ENCODE results near the gene CRCP. TPM values are rescaled to one million over a fixed set of nuclear protein-coding genes. Genes with fewer than 3 reads are reported as not detected.

CRCP gene
- polyA plus RNA-seq, 1 donor from 2014 or later: 51.2 TPM

DNA sequence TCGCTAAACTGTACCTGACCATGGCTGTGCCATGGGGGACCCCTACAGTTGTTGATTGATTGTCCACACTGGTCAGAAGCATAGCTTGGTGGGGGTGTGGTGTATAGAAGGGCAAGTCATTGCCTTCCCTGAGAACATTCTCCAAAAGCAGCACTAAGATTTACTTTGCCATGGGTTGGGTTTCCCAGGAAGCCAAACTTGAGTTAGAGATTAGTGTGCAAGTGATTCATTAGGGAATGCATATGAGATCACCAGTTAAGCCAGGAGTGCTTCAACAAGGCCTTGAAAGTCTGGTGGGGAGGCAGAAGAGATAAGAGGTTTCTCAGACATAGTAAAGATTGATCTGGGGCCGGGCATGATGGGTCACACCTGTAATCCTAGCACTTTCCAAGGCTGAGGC is 69.1 kb downstream of the CRCP start:
- Mint-ChIP-seq H3K9me3 (peaks cover 0 to 3% (median 3%) of the 10 kb centered on the region in 3 donors), H3K4me1 (peaks cover 0 to 3% (median 0%) of the 10 kb centered on the region in 3 donors), H3K36me3 (no peaks in the 10 kb centered on the region), H3K27ac (no peak overlapping the region), H3K27me3 (peaks cover 1% of the 10 kb centered on the region), H3K4me3 (no peak overlapping the region)

DNA sequence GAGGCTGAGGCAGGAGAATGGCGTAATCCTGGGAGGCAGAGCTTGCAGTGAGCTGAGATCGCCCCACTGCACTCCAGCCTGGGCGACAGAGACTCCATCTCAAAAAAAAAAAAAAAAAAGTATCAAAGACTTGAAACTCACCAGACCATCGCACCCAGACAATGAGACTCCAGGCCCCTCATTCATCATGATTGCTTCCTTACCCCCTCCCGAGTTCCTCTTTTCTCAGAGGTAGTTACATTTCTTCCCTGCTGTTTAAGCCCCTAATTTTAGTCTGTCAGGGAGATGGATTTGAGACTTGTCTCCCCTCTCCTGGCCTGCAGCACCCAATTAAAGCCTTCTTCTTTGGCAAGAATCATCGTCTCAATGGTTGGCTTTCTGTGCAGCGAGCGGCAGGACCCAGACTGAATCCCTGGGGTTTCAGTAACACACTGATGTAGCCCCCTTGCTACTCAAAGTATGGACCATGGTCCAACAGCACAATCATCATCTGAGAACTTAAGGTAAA is 71.1 kb downstream of the CRCP start:
- Mint-ChIP-seq H3K9me3 (peaks cover 0 to 3% (median 3%) of the 10 kb centered on the region in 3 donors), H3K4me1 (peaks cover 0 to 3% (median 0%) of the 10 kb centered on the region in 3 donors), H3K27me3 (peaks cover 5% of the 10 kb centered on the region), H3K27ac (no peak overlapping the region), H3K36me3 (no peaks in the 10 kb centered on the region), H3K4me3 (no peak overlapping the region)

DNA sequence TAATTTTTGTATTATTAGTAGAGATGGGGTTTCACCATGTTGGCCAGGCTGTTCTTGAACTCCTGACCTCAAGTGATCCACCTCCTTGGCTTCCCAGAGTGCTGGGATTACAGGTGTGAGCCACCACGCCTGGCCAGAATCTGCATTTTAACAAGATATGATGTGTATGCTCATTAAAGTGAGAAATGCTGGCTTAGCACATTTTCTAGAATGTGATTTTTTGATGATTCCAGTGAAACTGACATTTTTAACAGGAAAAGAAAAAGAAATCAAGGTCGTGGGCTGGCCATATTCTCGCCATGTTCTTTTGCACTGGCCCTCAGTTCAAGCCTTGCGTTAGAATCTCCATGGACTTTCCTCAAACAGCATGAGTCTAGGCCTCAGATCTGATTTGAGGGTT is 72.3 kb downstream of the CRCP start:
- Mint-ChIP-seq H3K4me1 (peaks cover 0 to 3% (median 0%) of the 10 kb centered on the region in 3 donors), H3K9me3 (peaks cover 0 to 5% (median 3%) of the 10 kb centered on the region in 3 donors), H3K27ac (no peak overlapping the region), H3K36me3 (no peaks in the 10 kb centered on the region), H3K27me3 (peaks cover 5% of the 10 kb centered on the region), H3K4me3 (no peak overlapping the region)

DNA sequence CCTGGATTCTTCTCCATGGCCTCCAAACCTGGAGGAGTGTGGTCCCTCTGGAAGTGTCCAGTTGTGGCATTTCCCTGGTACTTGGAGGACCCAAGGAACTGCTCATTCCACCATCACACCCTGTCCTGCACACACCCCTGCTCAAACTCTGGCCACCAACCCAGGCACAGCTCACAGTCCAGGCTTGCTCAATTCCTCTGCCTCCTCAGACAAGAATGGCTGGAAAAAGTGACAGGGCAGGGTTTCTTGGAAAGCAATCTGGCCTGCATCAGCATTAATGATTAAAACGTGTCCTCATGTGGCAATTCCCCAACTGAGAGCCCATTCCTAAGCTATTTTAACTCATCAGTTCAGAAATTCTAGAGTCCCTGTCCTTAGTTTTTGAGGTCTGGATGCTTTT is 73.3 kb downstream of the CRCP start:
- Mint-ChIP-seq H3K27me3 (peaks cover 5% of the 10 kb centered on the region), H3K9me3 (peaks cover 0 to 5% (median 3%) of the 10 kb centered on the region in 3 donors), H3K4me3 (no peak overlapping the region), H3K36me3 (peaks cover 1% of the 10 kb centered on the region), H3K4me1 (peaks cover 0 to 3% (median 0%) of the 10 kb centered on the region in 3 donors), H3K27ac (no peak overlapping the region)

DNA sequence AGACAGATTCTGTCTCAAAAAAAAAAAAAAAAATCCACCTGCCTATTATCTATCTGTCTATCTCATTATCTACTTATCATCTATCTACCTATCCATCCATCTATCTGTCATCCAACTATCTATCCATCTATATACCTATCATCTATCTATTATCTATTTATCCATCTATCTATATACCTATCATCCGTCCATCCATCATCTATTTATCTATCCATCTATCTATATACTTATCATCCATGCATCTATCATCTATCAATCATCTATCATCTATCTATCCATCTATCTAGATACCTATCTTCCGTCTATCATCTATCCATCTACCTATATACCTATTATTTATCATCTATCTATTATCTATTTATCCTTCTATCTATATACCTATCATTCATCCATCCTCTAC is 74.0 kb downstream of the CRCP start:
- peaks cover 5% of the 10 kb centered on the region for H3K27me3 Mint-ChIP-seq
- H3K36me3 Mint-ChIP-seq: peaks cover 1% of the 10 kb centered on the region
- no peak overlapping the region for H3K27ac Mint-ChIP-seq
- no peak overlapping the region for H3K4me3 Mint-ChIP-seq
- peaks cover 0 to 3% (median 0%) of the 10 kb centered on the region in 3 donors for H3K4me1 Mint-ChIP-seq
- peaks cover 0 to 5% (median 3%) of the 10 kb centered on the region in 3 donors for H3K9me3 Mint-ChIP-seq

DNA sequence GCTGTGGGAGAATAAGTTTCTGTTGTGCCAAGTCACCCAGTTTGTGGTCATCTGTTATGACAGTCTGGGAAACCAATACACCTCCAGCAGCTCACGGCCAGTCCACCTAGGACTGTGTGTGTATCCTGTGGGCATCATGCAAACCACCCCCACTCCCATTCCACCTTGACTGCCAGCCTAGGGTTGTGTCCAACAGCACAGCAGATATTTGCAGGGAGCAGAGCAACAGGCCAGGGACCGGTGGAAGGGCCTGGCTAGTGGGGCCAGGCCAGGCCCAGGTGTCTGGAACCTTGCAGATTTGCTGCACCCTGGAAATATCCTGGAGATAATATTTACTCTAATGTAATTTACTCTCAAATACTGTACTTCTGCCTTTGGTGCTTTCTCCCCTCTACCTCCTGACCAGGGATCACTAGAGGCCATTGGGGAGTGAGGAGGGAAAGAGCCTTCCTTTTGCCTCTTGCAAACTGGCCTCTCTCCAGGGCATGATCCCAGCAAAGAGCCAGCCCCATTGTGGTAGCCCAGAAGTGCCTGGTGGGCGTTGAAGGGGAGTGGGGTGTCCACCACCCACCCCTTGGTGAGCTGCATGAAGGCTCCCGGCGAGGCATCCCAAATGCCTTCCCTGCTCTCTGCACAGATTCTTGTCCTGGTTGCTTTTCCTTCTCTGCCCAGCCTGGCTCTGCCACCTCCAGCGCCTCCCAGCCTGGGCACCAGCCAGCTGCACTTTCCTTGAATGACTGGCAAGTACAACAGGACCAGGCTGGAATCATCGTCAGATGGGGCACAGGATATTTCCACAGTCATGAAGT is 75.3 kb downstream of the CRCP start:
- H3K9me3 Mint-ChIP-seq: peaks cover 0 to 5% (median 3%) of the 10 kb centered on the region in 3 donors
- H3K27me3 Mint-ChIP-seq: peaks cover 5% of the 10 kb centered on the region
- H3K4me1 Mint-ChIP-seq: peaks cover 0 to 1% (median 0%) of the 10 kb centered on the region in 3 donors
- no peak overlapping the region for H3K27ac Mint-ChIP-seq
- H3K4me3 Mint-ChIP-seq: no peak overlapping the region
- peaks cover 1% of the 10 kb centered on the region for H3K36me3 Mint-ChIP-seq

DNA sequence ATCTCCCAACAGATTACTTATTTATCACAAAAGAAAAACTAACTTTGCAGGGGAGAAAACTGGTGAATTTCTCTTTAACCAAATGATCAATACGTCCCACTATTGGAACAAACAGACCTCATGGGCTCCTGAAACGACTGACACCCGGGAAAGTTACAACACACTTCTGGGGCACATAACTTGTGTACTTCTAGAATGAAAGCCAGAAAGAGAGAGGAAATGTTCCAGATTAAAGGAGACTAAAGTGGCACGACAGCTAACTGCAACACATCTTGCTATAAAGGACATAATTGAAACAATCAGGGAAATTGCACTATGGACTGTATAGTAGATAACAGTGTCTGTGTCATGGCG is 75.8 kb downstream of the CRCP start:
- Mint-ChIP-seq H3K9me3 (peaks cover 0 to 5% (median 3%) of the 10 kb centered on the region in 3 donors), H3K27me3 (peaks cover 5% of the 10 kb centered on the region), H3K4me3 (no peak overlapping the region), H3K27ac (no peak overlapping the region), H3K4me1 (no peaks in the 10 kb centered on the region), H3K36me3 (peaks cover 1% of the 10 kb centered on the region)

DNA sequence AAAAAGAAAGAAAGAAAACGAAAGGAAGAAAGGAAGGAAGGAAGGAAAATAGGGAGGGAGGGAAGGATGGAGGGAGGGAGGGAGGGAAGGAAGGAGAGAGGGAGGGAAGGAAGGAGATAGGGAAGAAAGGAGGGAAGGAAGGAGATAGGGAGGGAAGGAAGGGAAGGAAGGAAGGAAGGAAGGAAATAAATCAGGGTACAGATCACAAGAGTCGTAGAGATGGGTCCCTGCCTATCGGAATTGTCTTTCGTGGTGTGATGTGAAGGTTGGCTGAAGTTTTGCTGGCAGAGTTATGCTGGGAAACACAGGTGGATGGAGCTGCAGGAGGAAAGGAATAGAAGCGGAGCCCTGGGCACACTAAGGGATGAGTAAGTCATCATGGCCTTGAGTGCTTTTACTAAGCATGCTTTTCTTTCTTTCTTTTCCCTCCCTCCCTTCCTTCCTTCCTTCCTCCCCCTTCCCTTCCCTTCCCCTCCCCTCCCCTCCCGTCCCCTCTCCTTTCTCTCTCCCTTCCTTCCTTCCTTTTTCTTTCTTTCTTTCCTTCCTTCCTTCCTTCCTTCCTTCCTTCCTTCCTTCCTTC is 78.6 kb downstream of the CRCP start:
- Mint-ChIP-seq H3K4me1 (no peaks in the 10 kb centered on the region), H3K9me3 (peaks cover 0 to 2% (median 0%) of the 10 kb centered on the region in 3 donors), H3K36me3 (peaks cover 1% of the 10 kb centered on the region), H3K27ac (no peak overlapping the region), H3K27me3 (peaks cover 5% of the 10 kb centered on the region), H3K4me3 (no peak overlapping the region)

DNA sequence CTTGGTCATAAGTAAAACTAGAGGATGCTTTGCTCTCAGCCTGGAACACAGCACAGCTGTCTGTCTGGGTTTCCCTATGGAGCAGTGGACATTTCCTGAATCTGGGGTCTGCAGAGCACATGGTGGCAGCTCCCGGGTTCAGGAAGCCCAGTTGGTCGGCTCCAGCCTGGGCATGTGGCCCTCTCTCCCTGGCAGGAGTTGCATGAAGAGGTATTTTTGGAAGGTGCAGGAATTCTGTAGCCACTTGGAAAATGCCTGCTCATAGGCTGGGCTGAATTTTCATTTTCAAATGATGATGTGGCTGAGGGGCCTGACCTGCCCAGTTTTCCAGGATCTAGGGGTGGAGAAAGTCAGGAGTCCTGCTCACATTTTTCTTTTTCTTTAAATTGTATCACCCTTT is 83.8 kb downstream of the CRCP start:
- Mint-ChIP-seq H3K36me3 (no peaks in the 10 kb centered on the region), H3K27me3 (peaks cover 5% of the 10 kb centered on the region), H3K9me3 (no peaks in the 10 kb centered on the region), H3K4me3 (no peak overlapping the region), H3K27ac (no peak overlapping the region), H3K4me1 (peaks cover 0 to 6% (median 2%) of the 10 kb centered on the region in 3 donors)

DNA sequence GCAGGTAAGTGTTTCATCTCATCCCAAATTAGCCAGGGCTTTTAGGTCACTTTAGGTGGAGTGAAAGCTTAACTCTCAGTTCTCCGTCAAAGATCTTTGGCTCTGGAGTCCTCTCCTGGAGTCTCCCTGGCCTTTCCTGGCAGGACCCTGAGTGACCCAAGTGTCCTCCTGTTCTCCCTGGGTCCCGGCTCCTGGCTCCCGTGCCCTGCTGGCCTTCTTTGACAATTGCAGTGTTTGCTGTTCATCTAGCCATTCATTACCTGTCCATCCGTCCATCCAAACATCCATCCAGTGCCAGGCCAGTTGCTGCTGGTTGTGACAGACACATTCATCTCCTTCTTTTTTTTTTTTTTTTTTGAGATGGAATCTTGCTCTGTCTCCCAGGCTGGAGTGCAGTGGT is 84.3 kb downstream of the CRCP start:
- Mint-ChIP-seq H3K4me3 (no peak overlapping the region), H3K9me3 (no peaks in the 10 kb centered on the region), H3K4me1 (peaks cover 0 to 6% (median 2%) of the 10 kb centered on the region in 3 donors), H3K36me3 (no peaks in the 10 kb centered on the region), H3K27ac (no peak overlapping the region), H3K27me3 (peaks cover 8% of the 10 kb centered on the region)

DNA sequence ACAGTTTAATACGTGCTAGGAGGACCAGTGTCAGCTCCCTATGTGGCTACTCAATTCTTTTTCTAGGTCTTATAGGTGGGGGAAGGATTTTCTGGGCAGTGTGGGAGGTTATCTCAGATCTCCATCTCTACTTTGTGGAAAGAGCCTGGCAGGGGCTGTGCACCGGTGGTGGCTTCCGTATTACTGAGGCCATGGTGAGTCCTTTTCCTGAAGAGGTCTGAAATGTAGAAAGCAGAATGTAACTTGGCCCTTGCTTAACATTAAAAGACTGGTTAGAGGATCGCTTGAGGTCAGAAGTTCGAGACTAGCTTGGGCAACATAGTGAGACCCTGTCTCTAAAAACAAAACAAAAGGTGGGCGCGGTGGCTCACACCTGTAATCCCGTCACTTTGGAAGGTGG is 87.8 kb downstream of the CRCP start:
- Mint-ChIP-seq H3K27ac (peak overlapping the region in 1 of 3 donors; percentile 24), H3K4me3 (peak overlapping the region in 3 of 4 donors; percentile 26 to 89 (median 71)), H3K9me3 (no peaks in the 10 kb centered on the region), H3K36me3 (no peaks in the 10 kb centered on the region), H3K27me3 (peaks cover 8% of the 10 kb centered on the region), H3K4me1 (peaks cover 18 to 26% (median 21%) of the 10 kb centered on the region in 3 donors)

Other genes starting within 250 kb of the CRCP start
- gene VKORC1L1, start 241.8 kb upstream of the CRCP start, polyA plus RNA-seq: 3.0 TPM
- gene GUSB, start 132.6 kb upstream of the CRCP start, polyA plus RNA-seq: 51.2 TPM
- 21.8 TPM for gene ASL, start 39.0 kb upstream of the CRCP start, polyA plus RNA-seq
- 4.5 TPM for gene TPST1, start 90.5 kb downstream of the CRCP start, polyA plus RNA-seq

Data from IgD-negative memory B cell (primary cell).